ENCODE data around the gene RPS3. TPM values are rescaled to one million over a fixed set of nuclear protein-coding genes. Genes with fewer than 3 reads are reported as not detected.

RPS3 gene
- total and polyA plus RNA-seq, 2 experiments from 2014 or later = 1,745 to 2,793 TPM

DNA sequence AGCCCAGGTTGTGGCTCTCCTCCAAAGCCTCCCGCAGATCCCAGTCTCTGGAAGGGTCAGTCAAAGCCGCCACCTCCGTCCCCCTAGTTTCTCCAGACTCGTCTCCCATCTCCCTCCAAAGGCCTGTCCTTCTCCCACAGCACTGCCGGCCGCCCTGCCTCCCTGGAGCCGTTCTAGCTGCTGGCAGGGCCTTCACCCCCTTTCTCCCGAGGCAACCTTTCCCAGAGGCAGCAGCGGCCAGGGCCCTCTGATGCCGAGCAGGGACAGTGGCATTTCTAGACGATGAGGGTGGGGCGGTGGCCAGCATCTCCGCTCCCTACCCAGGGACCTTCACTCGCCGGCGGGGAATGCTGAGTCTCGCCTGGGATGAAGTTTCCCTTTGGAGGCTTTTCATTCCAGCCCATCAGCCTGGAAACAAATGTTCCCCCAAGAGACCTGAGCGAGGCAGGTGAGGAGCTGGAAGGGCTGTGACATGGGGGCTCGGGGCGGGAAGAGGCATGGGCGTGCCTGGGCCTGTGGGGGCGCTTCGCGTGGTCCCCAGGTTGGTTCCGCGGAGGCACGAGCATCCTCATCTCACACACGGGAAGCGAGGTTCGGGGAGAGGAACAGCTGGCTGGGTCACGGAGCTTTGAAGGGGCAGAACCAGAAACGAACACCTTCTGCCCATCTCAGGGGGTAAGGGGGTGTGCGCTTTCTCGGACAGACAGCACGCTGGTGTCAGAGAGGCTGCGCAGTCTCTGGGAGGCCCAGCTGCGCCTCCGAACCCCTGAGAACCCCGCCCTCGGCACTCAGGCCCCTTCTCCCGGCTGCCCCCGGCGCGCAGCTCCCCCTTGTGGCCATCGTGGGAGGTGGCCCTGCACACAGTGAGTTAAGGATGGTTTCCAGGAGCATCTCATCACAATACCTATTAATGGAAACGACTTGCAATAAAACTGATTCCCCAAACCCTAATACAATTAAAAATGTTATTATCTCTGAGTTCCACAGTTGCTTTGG, 51.8 kb downstream of the RPS3 start:
- Histone ChIP-seq H3K79me2 (replicated peaks; ENCODE audit: insufficient read depth) (no peaks in the 10 kb centered on the region), H3F3A (replicated peaks; ENCODE audit: low read depth) (no peaks in the 10 kb centered on the region), H3K4me2 (peak overlapping the region; percentile 82), H3K4me3 (peak overlapping the region; percentile 52), H3K36me3 (ENCODE audit: insufficient read depth) (no peaks in the 10 kb centered on the region), H2AFZ (peak overlapping the region; percentile 94), H3K4me1 (ENCODE audit: insufficient read depth) (no peaks in the 10 kb centered on the region; the same call in 1 of the 2 replicates), H3K9me2 (ENCODE audit: insufficient read depth) (no peaks in the 10 kb centered on the region), H3K27me3 (ENCODE audit: insufficient read depth) (peaks cover 6% of the 10 kb centered on the region), H3K27ac (ENCODE audit: low read depth) (no peak overlapping the region), H4K20me1 (replicated peaks; ENCODE audit: insufficient read depth) (no peaks in the 10 kb centered on the region)
- Mint-ChIP-seq H3K27me3 (ENCODE audit: insufficient read depth, low read depth, poor library complexity) (peaks cover 17% of the 10 kb centered on the region), H3K4me1 (peaks cover 17% of the 10 kb centered on the region), H3K36me3 (ENCODE audit: low read depth) (no peaks in the 10 kb centered on the region), H3K4me3 (peak overlapping the region; percentile 46; the same call in 2 of the 3 replicates), H3K9me3 (no peaks in the 10 kb centered on the region), H3K27ac (no peak overlapping the region)
- ATAC-seq (peak; percentile 93), DNase-seq (ENCODE audit: low spot score) (peak; percentile 89)
- TF ChIP-seq JUNB (IDR thresholded peaks at IDR 0.05; ENCODE audit: unreplicated experiment) (no peak), EZH2 (IDR thresholded peaks at IDR 0.05; ENCODE audit: low read depth, unreplicated experiment) (no peak), POLR2AphosphoS5 (IDR thresholded peaks at IDR 0.05; ENCODE audit: low read depth) (no peak)
- TF ChIP-seq, protein P1, sequence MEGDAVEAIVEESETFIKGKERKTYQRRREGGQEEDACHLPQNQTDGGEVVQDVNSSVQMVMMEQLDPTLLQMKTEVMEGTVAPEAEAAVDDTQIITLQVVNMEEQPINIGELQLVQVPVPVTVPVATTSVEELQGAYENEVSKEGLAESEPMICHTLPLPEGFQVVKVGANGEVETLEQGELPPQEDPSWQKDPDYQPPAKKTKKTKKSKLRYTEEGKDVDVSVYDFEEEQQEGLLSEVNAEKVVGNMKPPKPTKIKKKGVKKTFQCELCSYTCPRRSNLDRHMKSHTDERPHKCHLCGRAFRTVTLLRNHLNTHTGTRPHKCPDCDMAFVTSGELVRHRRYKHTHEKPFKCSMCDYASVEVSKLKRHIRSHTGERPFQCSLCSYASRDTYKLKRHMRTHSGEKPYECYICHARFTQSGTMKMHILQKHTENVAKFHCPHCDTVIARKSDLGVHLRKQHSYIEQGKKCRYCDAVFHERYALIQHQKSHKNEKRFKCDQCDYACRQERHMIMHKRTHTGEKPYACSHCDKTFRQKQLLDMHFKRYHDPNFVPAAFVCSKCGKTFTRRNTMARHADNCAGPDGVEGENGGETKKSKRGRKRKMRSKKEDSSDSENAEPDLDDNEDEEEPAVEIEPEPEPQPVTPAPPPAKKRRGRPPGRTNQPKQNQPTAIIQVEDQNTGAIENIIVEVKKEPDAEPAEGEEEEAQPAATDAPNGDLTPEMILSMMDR (conservative IDR thresholded peaks at IDR 0.05; ENCODE audit: low read depth in 2 of 2) = peak; percentile 92 to 98

DNA sequence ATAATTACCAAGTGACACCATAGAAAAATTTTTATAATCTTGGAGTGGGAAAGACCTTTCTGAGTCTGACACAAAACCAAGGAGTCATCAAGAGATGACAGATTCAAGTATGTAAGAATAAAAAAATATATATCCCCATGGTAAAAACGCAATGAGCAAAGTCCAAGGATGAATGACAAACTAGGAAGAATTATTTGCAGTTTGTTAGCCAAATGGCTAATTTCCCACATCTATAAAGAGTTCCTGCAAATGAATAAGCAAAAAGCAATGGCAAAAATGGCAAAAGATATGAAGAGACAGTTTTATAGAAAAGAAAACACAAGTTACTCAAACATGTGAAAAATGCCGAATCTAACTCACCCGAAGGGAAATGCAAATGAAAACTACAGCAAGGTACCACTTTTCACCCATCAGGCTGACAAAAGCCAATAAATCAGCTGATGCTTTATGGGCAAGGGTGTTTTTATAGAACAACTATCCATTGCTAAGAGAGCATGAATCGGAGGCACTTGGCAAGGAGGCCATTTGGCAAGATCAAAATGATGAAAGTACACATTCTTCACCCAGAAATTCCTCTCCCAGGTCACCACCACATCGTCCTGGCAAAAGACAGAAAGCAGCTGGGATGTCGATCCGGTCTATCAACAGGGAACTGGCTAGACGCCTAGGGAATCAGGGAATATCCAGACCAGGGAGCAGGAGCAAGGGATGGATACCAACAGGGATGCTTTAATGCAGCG, 54.8 kb downstream of the RPS3 start:
- Mint-ChIP-seq H3K27me3 (ENCODE audit: insufficient read depth, low read depth, poor library complexity) (peaks cover 10% of the 10 kb centered on the region), H3K4me3 (no peak overlapping the region), H3K27ac (no peak overlapping the region), H3K36me3 (ENCODE audit: low read depth) (no peaks in the 10 kb centered on the region), H3K4me1 (peaks cover 17% of the 10 kb centered on the region), H3K9me3 (no peaks in the 10 kb centered on the region)
- H3K79me2 ChIP-seq (replicated peaks; ENCODE audit: insufficient read depth) = no peaks in the 10 kb centered on the region
- H3K9me2 ChIP-seq (ENCODE audit: insufficient read depth) = no peaks in the 10 kb centered on the region
- no peak overlapping the region; the same call in 1 of the 2 replicates for H3K27ac ChIP-seq (ENCODE audit: low read depth)
- H2AFZ ChIP-seq = no peak overlapping the region
- no peaks in the 10 kb centered on the region for H3K36me3 ChIP-seq (ENCODE audit: insufficient read depth)
- H3F3A ChIP-seq (replicated peaks; ENCODE audit: low read depth) = no peaks in the 10 kb centered on the region
- no peaks in the 10 kb centered on the region for H4K20me1 ChIP-seq (replicated peaks; ENCODE audit: insufficient read depth)
- no peak for TF ChIP-seq NANOG (IDR thresholded peaks at IDR 0.05; ENCODE audit: borderline replicate concordance)
- TF ChIP-seq EZH2 (IDR thresholded peaks at IDR 0.05; ENCODE audit: low read depth, unreplicated experiment) = no peak
- TF ChIP-seq, protein P1 (conservative IDR thresholded peaks at IDR 0.05; ENCODE audit: low read depth in 2 of 2) = no peak
- no peak for TF ChIP-seq ZNF114 (CRISPR knock-in tag; IDR thresholded peaks at IDR 0.05)
- no peak for TF ChIP-seq EZH2phosphoT487 (IDR thresholded peaks at IDR 0.05; ENCODE audit: unreplicated experiment)
- TF ChIP-seq JUNB (IDR thresholded peaks at IDR 0.05; ENCODE audit: unreplicated experiment) = no peak
- TF ChIP-seq, protein P2, sequence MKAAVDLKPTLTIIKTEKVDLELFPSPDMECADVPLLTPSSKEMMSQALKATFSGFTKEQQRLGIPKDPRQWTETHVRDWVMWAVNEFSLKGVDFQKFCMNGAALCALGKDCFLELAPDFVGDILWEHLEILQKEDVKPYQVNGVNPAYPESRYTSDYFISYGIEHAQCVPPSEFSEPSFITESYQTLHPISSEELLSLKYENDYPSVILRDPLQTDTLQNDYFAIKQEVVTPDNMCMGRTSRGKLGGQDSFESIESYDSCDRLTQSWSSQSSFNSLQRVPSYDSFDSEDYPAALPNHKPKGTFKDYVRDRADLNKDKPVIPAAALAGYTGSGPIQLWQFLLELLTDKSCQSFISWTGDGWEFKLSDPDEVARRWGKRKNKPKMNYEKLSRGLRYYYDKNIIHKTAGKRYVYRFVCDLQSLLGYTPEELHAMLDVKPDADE (IDR thresholded peaks at IDR 0.05) = no peak
- TF ChIP-seq, protein P3, sequence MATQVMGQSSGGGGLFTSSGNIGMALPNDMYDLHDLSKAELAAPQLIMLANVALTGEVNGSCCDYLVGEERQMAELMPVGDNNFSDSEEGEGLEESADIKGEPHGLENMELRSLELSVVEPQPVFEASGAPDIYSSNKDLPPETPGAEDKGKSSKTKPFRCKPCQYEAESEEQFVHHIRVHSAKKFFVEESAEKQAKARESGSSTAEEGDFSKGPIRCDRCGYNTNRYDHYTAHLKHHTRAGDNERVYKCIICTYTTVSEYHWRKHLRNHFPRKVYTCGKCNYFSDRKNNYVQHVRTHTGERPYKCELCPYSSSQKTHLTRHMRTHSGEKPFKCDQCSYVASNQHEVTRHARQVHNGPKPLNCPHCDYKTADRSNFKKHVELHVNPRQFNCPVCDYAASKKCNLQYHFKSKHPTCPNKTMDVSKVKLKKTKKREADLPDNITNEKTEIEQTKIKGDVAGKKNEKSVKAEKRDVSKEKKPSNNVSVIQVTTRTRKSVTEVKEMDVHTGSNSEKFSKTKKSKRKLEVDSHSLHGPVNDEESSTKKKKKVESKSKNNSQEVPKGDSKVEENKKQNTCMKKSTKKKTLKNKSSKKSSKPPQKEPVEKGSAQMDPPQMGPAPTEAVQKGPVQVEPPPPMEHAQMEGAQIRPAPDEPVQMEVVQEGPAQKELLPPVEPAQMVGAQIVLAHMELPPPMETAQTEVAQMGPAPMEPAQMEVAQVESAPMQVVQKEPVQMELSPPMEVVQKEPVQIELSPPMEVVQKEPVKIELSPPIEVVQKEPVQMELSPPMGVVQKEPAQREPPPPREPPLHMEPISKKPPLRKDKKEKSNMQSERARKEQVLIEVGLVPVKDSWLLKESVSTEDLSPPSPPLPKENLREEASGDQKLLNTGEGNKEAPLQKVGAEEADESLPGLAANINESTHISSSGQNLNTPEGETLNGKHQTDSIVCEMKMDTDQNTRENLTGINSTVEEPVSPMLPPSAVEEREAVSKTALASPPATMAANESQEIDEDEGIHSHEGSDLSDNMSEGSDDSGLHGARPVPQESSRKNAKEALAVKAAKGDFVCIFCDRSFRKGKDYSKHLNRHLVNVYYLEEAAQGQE (IDR thresholded peaks at IDR 0.05; ENCODE audit: unreplicated experiment) = no peak
- no peak for TF ChIP-seq ZNF331 (CRISPR knock-in tag; IDR thresholded peaks at IDR 0.05; ENCODE audit: low read depth)
- no peak for TF ChIP-seq CREB1 (CRISPR knock-in tag; IDR thresholded peaks at IDR 0.05; ENCODE audit: low read depth)
- peaks cover 6% of the 10 kb centered on the region for H3K27me3 ChIP-seq (ENCODE audit: insufficient read depth)
- DNase-seq (ENCODE audit: low spot score) (no peak), ATAC-seq (no peak)
- H3K4me1 ChIP-seq (ENCODE audit: insufficient read depth) = no peaks in the 10 kb centered on the region; the same call in 1 of the 2 replicates
- no peak overlapping the region for H3K4me3 ChIP-seq
- no peak overlapping the region for H3K4me2 ChIP-seq
